Measurements from ENCODE around the gene GPR162.

Gene GPR162

GRCh38 chr12:6786416-6787094 lies 35.1 kb upstream of the GPR162 start:
- DNase-seq (ENCODE audit: low read depth in 2 of 3, low spot score in 1 of 3) = no peak

DNA sequence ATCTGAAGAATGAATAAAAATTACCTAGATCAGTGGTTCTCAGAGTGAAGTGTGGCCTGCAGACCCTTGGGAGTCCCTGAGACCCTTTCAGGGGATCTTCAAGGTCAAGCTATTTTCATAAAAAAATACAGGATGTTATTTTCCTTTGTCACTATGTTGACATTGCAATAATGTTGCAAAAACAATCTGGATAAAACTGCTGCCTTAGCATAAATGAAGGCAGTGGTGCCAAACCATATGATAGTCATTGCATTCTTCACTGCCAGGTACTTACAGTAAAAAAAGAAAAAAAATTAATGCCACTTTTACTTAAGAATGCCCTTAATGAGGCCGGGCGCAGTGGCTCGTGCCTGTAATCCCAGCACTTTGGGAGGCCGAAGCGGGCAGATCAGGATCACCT lies 34.3 kb upstream of the GPR162 start:
- no peak for DNase-seq (ENCODE audit: low read depth in 2 of 3, low spot score in 1 of 3)

DNA sequence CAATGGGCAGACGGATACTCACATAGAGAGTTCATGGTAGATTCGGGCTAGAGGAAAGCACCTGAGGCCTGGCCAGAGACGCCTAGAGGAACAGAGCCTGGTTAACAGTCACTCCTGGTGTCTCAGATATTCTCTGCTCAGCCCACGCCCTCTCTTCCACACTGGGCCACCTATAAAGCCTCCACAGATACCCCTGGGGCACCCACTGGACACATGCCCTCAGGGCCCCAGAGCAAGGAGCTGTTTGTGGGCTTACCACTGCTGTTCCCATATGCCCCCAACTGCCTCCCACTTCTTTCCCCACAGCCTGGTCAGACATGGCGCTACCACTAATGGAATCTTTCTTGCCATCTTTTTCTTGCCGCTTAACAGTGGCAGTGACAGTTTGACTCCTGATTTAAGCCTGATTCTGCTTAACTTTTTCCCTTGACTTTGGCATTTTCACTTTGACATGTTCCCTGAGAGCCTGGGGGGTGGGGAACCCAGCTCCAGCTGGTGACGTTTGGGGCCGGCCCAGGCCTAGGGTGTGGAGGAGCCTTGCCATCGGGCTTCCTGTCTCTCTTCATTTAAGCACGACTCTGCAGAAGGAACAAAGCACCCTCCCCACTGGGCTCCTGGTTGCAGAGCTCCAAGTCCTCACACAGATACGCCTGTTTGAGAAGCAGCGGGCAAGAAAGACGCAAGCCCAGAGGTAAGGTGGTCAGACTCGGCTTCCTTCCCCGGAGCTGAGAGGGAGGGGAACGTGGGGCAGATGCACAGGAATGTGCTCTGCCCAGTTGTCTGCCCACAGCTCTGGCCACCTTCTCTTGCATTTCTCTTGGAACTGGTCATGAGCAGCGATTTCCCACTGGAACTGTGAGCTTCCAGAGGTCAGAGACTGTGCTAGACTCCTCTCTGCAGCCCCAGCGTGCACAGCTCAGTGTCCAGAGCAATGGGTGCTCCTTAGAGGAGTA lies 32.4 kb upstream of the GPR162 start, which contains the start of gene CD4:
Gene CD4, plus strand, starts transcription at position 557 of the 953 bp plus-strand sequence. CDS start 10,611 bp downstream, outside the sequence.
- DNase-seq (ENCODE audit: low read depth in 2 of 3, low spot score in 1 of 3) = peak; percentile 81 to 85 (median 83)

GRCh38 chr12:6790496-6791150 lies 31.0 kb upstream of the GPR162 start:
- no peak for DNase-seq (ENCODE audit: low read depth in 2 of 3, low spot score in 1 of 3)

- DNase-seq (ENCODE audit: low read depth in 2 of 3, low spot score in 1 of 3) = no peak
Measured at GRCh38 chr12:6791931-6792520, 29.6 kb upstream of the GPR162 start.

DNA sequence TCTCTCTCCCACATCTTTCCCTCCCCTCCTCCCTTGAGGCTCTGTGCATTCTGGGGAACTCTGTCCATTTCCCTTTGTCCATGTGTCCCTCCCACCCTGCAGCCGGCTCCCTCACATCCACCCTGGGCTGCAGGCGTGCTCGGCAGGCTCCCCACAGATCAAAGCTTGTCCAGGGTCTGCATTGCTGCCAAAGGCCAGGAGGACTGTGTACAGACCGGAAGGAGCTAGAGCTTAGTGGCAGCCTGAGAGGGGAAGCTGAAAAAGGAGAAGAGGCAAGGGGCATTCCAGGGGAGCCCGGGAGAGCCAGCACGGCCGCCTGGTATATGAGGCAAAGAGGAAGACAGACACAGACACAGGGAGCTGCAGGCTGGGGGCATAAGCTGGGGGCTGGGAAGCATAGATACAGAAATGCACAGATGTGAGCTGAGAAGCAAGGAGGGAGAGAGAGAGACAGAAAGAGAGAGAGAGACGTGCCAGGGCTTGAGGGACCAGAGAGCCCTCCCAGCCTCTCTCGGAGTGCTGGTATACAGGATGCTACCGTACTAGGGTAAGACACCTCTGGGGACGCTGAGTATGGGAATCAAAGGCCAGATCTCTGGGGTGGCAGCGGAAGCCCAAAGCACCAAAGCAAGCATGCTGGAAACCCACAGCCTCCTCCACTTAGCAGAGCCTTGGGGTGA lies 29.0 kb upstream of the GPR162 start:
- no peak for DNase-seq (ENCODE audit: low read depth in 2 of 3, low spot score in 1 of 3)

DNA sequence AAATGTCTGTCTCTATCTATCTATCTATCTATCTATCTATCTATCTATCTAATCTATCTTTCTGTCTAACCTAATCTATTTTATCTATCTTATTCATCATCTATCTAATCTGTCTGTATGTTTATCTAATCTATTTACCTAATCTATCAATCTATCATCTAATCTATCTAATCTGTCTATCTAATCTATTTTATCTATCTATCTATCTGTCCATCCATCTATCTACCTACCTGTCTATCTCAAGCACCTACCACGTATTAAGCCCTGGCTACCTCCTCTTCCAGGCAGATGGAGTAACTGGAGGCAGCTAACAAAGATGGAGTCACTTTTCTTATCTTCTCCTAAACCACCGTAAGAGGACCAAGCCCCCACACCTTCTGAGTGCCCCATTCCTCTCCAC lies 26.5 kb upstream of the GPR162 start:
- DNase-seq (ENCODE audit: low read depth in 2 of 3, low spot score in 1 of 3) = no peak

GRCh38 chr12:6796576-6796975 lies 25.0 kb upstream of the GPR162 start:
- no peak for DNase-seq (ENCODE audit: low read depth in 2 of 3, low spot score in 1 of 3)

DNA sequence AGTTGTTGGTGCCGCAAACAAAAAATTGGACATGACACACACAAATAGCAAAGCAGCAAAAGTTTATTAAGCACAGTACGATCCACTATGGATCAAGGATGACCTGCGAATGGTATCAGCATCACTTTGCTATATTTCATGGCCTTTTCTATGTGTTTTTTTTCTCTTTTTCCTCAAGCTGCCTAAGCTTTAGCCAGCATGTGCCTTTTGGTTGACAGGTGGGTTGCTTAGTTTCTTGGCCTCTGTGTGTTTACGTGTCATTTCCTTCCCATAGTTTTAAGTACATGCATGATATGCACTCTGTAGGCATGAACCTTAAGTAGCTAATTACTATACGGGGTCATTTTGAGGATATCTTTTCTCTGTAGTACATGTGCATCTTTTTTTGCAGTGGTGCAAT lies 22.5 kb upstream of the GPR162 start:
- DNase-seq (ENCODE audit: low read depth in 2 of 3, low spot score in 1 of 3) = no peak

GRCh38 chr12:6807170-6807569 lies 14.5 kb upstream of the GPR162 start:
- DNase-seq (ENCODE audit: low read depth in 2 of 3, low spot score in 1 of 3) = no peak

DNA sequence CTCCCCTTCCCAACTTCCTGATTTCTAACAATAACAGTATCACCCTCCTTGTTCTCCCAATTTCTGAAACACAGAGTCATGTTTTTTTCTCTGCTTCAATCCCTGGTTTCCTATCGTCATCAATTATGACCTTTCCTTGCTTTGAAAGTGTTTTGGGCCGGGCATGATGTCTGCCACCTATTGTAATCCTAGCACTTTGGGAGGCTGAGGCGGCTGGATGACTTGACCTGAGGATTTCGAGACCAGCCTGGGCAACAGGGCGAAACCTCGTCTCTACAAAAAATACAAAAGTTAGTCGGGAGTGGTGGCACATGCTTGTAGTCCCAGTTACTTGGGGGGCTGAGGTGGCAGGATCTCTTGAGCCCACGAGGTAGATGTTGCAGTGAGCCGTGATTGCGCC lies 12.6 kb upstream of the GPR162 start:
- no peak for DNase-seq (ENCODE audit: low read depth in 2 of 3, low spot score in 1 of 3)

DNA sequence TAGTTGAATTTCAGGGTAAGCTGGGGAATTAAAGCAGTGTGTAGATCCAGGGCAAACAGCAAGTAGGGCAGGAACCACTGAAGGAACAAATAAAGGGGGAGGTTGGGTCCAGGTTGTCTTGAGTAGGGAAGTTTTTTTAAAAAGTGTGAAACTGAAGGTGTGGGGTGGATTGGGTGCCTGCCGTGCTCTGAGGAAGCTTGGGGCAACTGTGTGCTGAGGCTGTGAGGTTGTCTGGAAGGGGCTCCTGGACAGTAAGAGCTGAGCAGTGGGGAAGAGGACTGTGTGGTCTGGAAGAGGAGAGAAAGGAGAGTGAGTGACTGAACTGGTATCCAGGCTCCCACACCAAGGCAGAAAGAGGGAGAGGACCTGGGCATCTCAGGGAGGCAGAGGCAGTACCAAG lies 10.9 kb upstream of the GPR162 start:
- DNase-seq (ENCODE audit: low read depth in 2 of 3, low spot score in 1 of 3) = no peak

GRCh38 chr12:6813363-6813762 lies 8.3 kb upstream of the GPR162 start:
- DNase-seq (ENCODE audit: low read depth in 2 of 3, low spot score in 1 of 3) = no peak

DNA sequence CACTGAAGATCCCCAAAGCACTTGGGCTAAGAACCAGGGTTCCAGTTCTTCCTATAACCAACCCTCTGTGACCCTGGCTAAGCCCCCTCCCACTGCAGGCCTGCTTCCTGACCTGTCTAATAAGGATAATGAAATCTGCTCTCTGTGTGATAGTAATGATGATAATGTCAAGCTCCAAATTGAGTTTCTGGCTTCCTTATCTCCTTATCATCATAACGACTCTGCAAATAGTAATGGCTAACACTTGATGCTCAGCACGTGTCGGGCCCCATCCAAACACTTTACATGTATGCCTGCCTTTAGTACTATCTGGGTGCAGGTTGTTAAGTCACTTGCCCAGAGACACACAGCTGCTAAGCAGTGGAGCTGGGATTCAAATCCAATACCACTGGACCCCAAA lies 5.0 kb upstream of the GPR162 start:
- DNase-seq (ENCODE audit: low read depth in 2 of 3, low spot score in 1 of 3) = no peak

DNA sequence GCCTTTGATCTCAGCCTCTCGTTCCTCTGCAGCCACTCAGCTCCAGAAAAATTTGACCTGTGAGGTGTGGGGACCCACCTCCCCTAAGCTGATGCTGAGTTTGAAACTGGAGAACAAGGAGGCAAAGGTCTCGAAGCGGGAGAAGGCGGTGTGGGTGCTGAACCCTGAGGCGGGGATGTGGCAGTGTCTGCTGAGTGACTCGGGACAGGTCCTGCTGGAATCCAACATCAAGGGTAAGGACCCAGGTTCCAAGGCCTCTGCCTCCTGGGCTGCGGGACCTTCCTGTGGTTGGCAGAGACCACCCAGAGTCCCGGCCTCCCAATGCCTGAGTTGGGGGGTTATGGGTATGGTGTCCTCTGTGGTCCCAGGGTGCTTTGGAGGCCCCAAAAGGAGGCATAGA lies 4.5 kb upstream of the GPR162 start:
- DNase-seq (ENCODE audit: low read depth in 2 of 3, low spot score in 1 of 3) = no peak

- DNase-seq (ENCODE audit: low read depth in 2 of 3, low spot score in 1 of 3) = no peak
Measured at GRCh38 chr12:6817662-6818157, 3.9 kb upstream of the GPR162 start.

- DNase-seq (ENCODE audit: low read depth in 2 of 3, low spot score in 1 of 3) = no peak
Measured at GRCh38 chr12:6818222-6818621, 3.4 kb upstream of the GPR162 start.

DNA sequence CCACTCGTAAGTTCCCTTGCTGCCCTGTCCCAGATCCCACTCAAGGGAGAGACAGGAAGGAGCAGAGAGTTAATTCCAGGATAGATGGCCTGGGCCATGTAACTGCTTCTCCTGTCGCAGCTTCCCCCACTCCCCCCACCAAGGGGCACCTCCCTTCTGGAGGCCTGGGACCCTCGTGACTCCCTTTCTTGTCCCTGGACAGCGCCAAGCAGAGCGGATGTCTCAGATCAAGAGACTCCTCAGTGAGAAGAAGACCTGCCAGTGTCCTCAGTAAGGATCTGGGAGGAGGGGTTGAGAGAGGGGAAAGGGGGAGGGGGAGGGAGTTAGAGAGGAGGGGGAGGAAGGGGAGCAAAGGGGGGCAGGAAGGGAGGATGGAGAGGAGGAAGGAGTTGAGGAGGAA lies 3.0 kb upstream of the GPR162 start:
- DNase-seq (ENCODE audit: low read depth in 2 of 3, low spot score in 1 of 3) = no peak

DNA sequence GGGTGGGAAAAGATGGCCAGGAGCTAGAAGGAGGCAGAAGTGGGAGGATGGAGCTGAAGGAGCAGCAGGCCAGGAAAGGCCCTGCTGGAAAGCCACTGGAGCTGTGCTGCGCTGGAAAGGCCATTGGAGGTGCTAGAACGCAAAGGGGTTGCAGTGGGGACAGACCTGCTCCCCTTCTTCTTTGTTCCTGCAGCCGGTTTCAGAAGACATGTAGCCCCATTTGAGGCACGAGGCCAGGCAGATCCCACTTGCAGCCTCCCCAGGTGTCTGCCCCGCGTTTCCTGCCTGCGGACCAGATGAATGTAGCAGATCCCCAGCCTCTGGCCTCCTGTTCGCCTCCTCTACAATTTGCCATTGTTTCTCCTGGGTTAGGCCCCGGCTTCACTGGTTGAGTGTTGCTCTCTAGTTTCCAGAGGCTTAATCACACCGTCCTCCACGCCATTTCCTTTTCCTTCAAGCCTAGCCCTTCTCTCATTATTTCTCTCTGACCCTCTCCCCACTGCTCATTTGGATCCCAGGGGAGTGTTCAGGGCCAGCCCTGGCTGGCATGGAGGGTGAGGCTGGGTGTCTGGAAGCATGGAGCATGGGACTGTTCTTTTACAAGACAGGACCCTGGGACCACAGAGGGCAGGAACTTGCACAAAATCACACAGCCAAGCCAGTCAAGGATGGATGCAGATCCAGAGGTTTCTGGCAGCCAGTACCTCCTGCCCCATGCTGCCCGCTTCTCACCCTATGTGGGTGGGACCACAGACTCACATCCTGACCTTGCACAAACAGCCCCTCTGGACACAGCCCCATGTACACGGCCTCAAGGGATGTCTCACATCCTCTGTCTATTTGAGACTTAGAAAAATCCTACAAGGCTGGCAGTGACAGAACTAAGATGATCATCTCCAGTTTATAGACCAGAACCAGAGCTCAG lies 2.3 kb upstream of the GPR162 start:
- no peak for DNase-seq (ENCODE audit: low read depth in 2 of 3, low spot score in 1 of 3)

- DNase-seq (ENCODE audit: low read depth in 2 of 3, low spot score in 1 of 3) = no peak
Measured at GRCh38 chr12:6820166-6820565, 1.5 kb upstream of the GPR162 start.
